Measurements from ENCODE around the gene KLF13. TPM values are rescaled to one million over a fixed set of nuclear protein-coding genes. Genes with fewer than 3 reads are reported as not detected.

Gene KLF13
- total and polyA plus RNA-seq, 2 donors (not counting 1 experiment from before 2014, with no cell fraction given) = 39.6 to 42.9 TPM

GRCh38 chr15:31407851-31408250 lies 81.2 kb downstream of the KLF13 start:
- H3K9me3 ChIP-seq (ENCODE audit: control insufficient read depth, insufficient read depth, low read depth, low read length) = no peaks in the 10 kb centered on the region
- H3K27ac ChIP-seq (ENCODE audit: insufficient read depth, low read length) = no peak overlapping the region
- no peaks in the 10 kb centered on the region for H4K20me1 ChIP-seq (ENCODE audit: control insufficient read depth, extremely low read depth, insufficient read depth, low read length)
- no peak for DNase-seq (ENCODE audit: low read depth in 2 of 2)
- H3K36me3 ChIP-seq (ENCODE audit: control insufficient read depth, insufficient read depth, low read length) = no peaks in the 10 kb centered on the region
- TF ChIP-seq EZH2 (IDR thresholded peaks at IDR 0.05; ENCODE audit: low read length, missing control alignments) (no peak), CTCF (conservative IDR thresholded peaks at IDR 0.05 in 1 of 2, IDR thresholded peaks at IDR 0.05 in 1 of 2; ENCODE audit: low read depth in 1 of 2, low read length in 2 of 2) (no peak)
- peaks cover 3% of the 10 kb centered on the region for H3K4me1 ChIP-seq (ENCODE audit: control insufficient read depth, extremely low read depth, insufficient read depth, low read length)
- no peak overlapping the region for H3K4me3 ChIP-seq (replicated peaks in 1 of 4; ENCODE audit: control extremely low read depth in 1 of 4, insufficient read depth in 1 of 4, low read depth in 3 of 4, low read length in 4 of 4)
- no peaks in the 10 kb centered on the region for H3K27me3 ChIP-seq (ENCODE audit: control insufficient read depth, insufficient read depth, low read length)
- H3K4me2 ChIP-seq (ENCODE audit: extremely low read depth, insufficient read depth, low read length) = no peak overlapping the region
- no peaks in the 10 kb centered on the region for H3K79me2 ChIP-seq (ENCODE audit: control insufficient read depth, insufficient read depth, low read length)
- no peak overlapping the region for H3K9ac ChIP-seq (ENCODE audit: insufficient read depth, low read length)
- H2AFZ ChIP-seq (ENCODE audit: low read length) = no peak overlapping the region

GRCh38 chr15:31408724-31409123 lies 82.1 kb downstream of the KLF13 start:
- no peaks in the 10 kb centered on the region for H3K79me2 ChIP-seq (ENCODE audit: control insufficient read depth, insufficient read depth, low read length)
- H3K9me3 ChIP-seq (ENCODE audit: control insufficient read depth, insufficient read depth, low read depth, low read length) = no peaks in the 10 kb centered on the region
- no peaks in the 10 kb centered on the region for H3K27me3 ChIP-seq (ENCODE audit: control insufficient read depth, insufficient read depth, low read length)
- no peak for TF ChIP-seq EZH2 (IDR thresholded peaks at IDR 0.05; ENCODE audit: low read length, missing control alignments)
- no peak for TF ChIP-seq CTCF (conservative IDR thresholded peaks at IDR 0.05 in 1 of 2, IDR thresholded peaks at IDR 0.05 in 1 of 2; ENCODE audit: low read depth in 1 of 2, low read length in 2 of 2)
- H3K4me3 ChIP-seq (replicated peaks in 1 of 4; ENCODE audit: control extremely low read depth in 1 of 4, insufficient read depth in 1 of 4, low read depth in 3 of 4, low read length in 4 of 4) = no peak overlapping the region
- no peak overlapping the region for H3K9ac ChIP-seq (ENCODE audit: insufficient read depth, low read length)
- no peaks in the 10 kb centered on the region for H3K4me1 ChIP-seq (ENCODE audit: control insufficient read depth, extremely low read depth, insufficient read depth, low read length)
- no peak overlapping the region for H3K4me2 ChIP-seq (ENCODE audit: extremely low read depth, insufficient read depth, low read length)
- no peak overlapping the region for H2AFZ ChIP-seq (ENCODE audit: low read length)
- no peaks in the 10 kb centered on the region for H3K36me3 ChIP-seq (ENCODE audit: control insufficient read depth, insufficient read depth, low read length)
- no peaks in the 10 kb centered on the region for H4K20me1 ChIP-seq (ENCODE audit: control insufficient read depth, extremely low read depth, insufficient read depth, low read length)
- no peak for DNase-seq (ENCODE audit: low read depth in 2 of 2)
- no peak overlapping the region for H3K27ac ChIP-seq (ENCODE audit: insufficient read depth, low read length)

DNA sequence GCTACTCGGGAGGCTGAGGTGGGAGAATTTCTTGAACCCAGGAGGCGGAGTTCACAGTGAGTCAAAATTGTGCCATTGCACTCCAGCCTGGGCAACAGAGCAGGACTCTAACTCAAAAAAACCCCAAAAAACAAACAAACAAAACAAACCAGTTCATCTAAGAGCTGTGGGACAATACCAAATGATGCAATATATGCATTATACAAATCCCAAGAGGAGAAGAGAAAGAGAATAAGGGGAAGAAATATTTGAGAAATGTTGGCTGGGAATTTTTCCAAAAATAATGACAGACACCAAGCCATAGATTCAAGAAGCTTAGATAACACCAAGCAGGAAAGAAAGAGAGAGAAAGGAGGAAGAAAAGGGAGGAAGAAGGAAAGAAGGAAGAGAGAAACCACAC lies 82.5 kb downstream of the KLF13 start:
- no peaks in the 10 kb centered on the region for H3K79me2 ChIP-seq (ENCODE audit: control insufficient read depth, insufficient read depth, low read length)
- no peaks in the 10 kb centered on the region for H4K20me1 ChIP-seq (ENCODE audit: control insufficient read depth, extremely low read depth, insufficient read depth, low read length)
- TF ChIP-seq CTCF (conservative IDR thresholded peaks at IDR 0.05 in 1 of 2, IDR thresholded peaks at IDR 0.05 in 1 of 2; ENCODE audit: low read depth in 1 of 2, low read length in 2 of 2) (no peak), EZH2 (IDR thresholded peaks at IDR 0.05; ENCODE audit: low read length, missing control alignments) (no peak)
- no peak overlapping the region for H3K4me3 ChIP-seq (replicated peaks in 1 of 4; ENCODE audit: control extremely low read depth in 1 of 4, insufficient read depth in 1 of 4, low read depth in 3 of 4, low read length in 4 of 4)
- no peak overlapping the region for H3K27ac ChIP-seq (ENCODE audit: insufficient read depth, low read length)
- H3K4me2 ChIP-seq (ENCODE audit: extremely low read depth, insufficient read depth, low read length) = no peak overlapping the region
- H3K27me3 ChIP-seq (ENCODE audit: control insufficient read depth, insufficient read depth, low read length) = no peaks in the 10 kb centered on the region
- no peak overlapping the region for H2AFZ ChIP-seq (ENCODE audit: low read length)
- no peaks in the 10 kb centered on the region for H3K9me3 ChIP-seq (ENCODE audit: control insufficient read depth, insufficient read depth, low read depth, low read length)
- no peak for DNase-seq (ENCODE audit: low read depth in 2 of 2)
- H3K36me3 ChIP-seq (ENCODE audit: control insufficient read depth, insufficient read depth, low read length) = no peaks in the 10 kb centered on the region
- no peaks in the 10 kb centered on the region for H3K4me1 ChIP-seq (ENCODE audit: control insufficient read depth, extremely low read depth, insufficient read depth, low read length)
- H3K9ac ChIP-seq (ENCODE audit: insufficient read depth, low read length) = no peak overlapping the region
